GM23248 (cell line): Measurements from ENCODE around the gene SEC23IP. TPM values are rescaled to one million over a fixed set of nuclear protein-coding genes. Genes with fewer than 3 reads are reported as not detected.

Experiments used
- DNase-seq: peaks from one replicate; pipeline ENCODE4 v3.0.0-alpha.2; 2015
- H2AFZ ChIP-seq: fragments of 200-600 bp; sonication (generic); 2 replicates; pipeline ENCODE4 v1.6.1; 2016; ENCODE audit warnings: antibody characterized with exemption
- H3F3A ChIP-seq: fragments of 200-600 bp; sonication (generic); 2 replicates; pipeline ENCODE4 v1.6.1; 2016; ENCODE audit warnings: mild to moderate bottlenecking, antibody characterized with exemption, mixed run types; ENCODE audit not compliant: insufficient read depth
- H3K27ac ChIP-seq: fragments of 200-600 bp; sonication (generic); 2 replicates; pipeline ENCODE4 v1.5.1; 2016; ENCODE audit warnings: mild to moderate bottlenecking
- H3K27me3 ChIP-seq: fragments of 200-600 bp; sonication (generic); replicated peaks from 2 replicates; pipeline ENCODE4 v1.6.1; 2016; ENCODE audit warnings: mild to moderate bottlenecking; ENCODE audit not compliant: insufficient read depth
- H3K36me3 ChIP-seq: fragments of 200-600 bp; sonication (generic); 2 replicates; pipeline ENCODE4 v1.6.1; 2016; ENCODE audit warnings: low read depth, mild to moderate bottlenecking
- H3K4me1 ChIP-seq: fragments of 200-600 bp; sonication (generic); 2 replicates; pipeline ENCODE4 v1.6.1; 2016; ENCODE audit warnings: mild to moderate bottlenecking; ENCODE audit not compliant: insufficient read depth
- H3K4me2 ChIP-seq: fragments of 200-600 bp; sonication (generic); one replicate; pipeline ENCODE4 v1.6.1; 2016; ENCODE audit warnings: mild to moderate bottlenecking; ENCODE audit not compliant: unreplicated experiment
- H3K4me3 ChIP-seq: fragments of 200-600 bp; sonication (generic); 2 replicates; pipeline ENCODE4 v1.5.1; 2016; ENCODE audit warnings: mild to moderate bottlenecking
- H3K79me2 ChIP-seq: fragments of 200-600 bp; sonication (generic); 2 replicates; pipeline ENCODE4 v1.6.1; 2016; ENCODE audit warnings: mild to moderate bottlenecking; ENCODE audit not compliant: insufficient read depth
- H3K9ac ChIP-seq: fragments of 200-600 bp; sonication (generic); 2 replicates; pipeline ENCODE4 v1.6.1; 2016; ENCODE audit warnings: mild to moderate bottlenecking
- H3K9me2 ChIP-seq: fragments of 200-600 bp; sonication (generic); 2 replicates; pipeline ENCODE4 v1.6.1; 2016; ENCODE audit warnings: mixed run types, mild to moderate bottlenecking, moderate library complexity; ENCODE audit not compliant: insufficient read depth
- H3K9me3 ChIP-seq: fragments of 200-600 bp; sonication (generic); one replicate; pipeline ENCODE4 v1.6.1; 2017; ENCODE audit warnings: low read depth
- H4K20me1 ChIP-seq: fragments of 200-600 bp; sonication (generic); 2 replicates; pipeline ENCODE4 v1.6.0; 2016; ENCODE audit not compliant: insufficient read depth
- EZH2 ChIP-seq: fragments of 200-600 bp; sonication (generic); IDR thresholded peaks from 2 replicates; pipeline ENCODE4 v1.6.1; 2018; ENCODE audit warnings: antibody characterized with exemption, mild to moderate bottlenecking; ENCODE audit not compliant: insufficient read depth, poor library complexity, severe bottlenecking
- EZH2phosphoT487 ChIP-seq: fragments of 200-600 bp; sonication (generic); IDR thresholded peaks from 2 replicates; pipeline ENCODE4 v1.6.1; 2018; ENCODE audit warnings: antibody characterized with exemption, moderate library complexity, mild to moderate bottlenecking, low read depth; ENCODE audit not compliant: insufficient read depth
- WGBS, 2 experiments: methylation state at CpG; one replicate each; pipeline ENCODE4 v1.1.6; 2015 to 2017; ENCODE audit warnings: low lambda C conversion rate in 2 of 2, low coverage in 1 of 2; ENCODE audit errors: missing lambda C conversion rate in 2 of 2; 5-methylcytosine and 5-hydroxymethylcytosine counted together
- in situ Hi-C: fragments of 300-500 bp; cut with MboI; formaldehyde crosslinking; loops from 2 replicates; pipeline ENCODE4 v1.15.0; 2020
- polyA plus RNA-seq: library from polyadenylated mRNA; unstranded; fragments of >200 nt; fragmentation: Nextera tagmentation; extraction: Ambion mirVana; gene quantifications from 2 replicates; pipeline ENCODE4 v1.2.1, GENCODE V29; 2016
- total RNA-seq: library from RNA; depleted of rRNA; stranded (reverse); fragments of >200 nt; shearing (Covaris generic); gene quantifications from 2 replicates; pipeline ENCODE4 v1.2.3, GENCODE V29; 2014

SEC23IP gene
- total and polyA plus RNA-seq, 2 experiments from 2014 or later: 23.6 to 55.0 TPM

DNA sequence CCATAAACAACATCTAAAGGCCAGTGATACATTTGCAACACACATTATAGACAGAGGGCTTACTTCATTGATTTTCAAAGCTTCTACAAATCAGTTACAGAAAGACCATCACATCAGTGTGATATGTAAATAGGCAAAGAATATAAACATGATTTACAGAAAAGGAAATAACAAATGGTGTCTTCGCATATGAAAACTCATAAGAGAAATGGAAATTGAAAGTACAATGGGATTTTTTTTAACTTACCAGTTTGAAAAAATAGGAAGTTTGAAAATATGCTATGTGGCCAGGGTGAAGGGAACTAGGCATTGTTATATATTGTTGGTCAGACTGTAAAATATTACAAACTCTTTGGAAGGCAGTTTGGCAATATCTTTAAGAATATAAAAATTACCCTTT is 27.3 kb downstream of the SEC23IP start:
- 95 to 100% methylated on average over 1 of the region's 1 CpG for whole genome bisulfite sequencing, 2 experiments
- in situ Hi-C loops: no loop called here
- no peak overlapping the region for H3K27ac ChIP-seq

DNA sequence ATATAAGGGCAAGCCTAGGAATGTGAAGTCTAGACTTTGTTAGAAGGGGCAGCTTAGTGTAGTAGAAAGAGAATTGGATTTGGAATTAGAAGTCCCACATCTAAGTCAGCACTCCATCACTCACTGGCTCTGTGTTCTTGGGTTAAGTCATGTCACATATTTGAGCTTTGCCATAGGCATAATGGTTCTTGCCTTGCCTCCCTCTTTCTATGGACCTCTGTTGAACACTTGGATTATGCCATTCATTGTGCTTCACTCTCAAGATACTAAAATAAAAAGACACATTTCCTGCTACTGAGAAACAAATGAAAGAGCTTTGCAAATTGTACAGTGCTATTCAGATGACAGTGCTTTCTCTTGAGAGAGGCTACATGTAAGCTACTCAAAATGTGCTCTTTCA is 35.9 kb downstream of the SEC23IP start:
- Histone ChIP-seq H3K36me3 (peaks cover 60% of the 10 kb centered on the region), H2AFZ (no peak overlapping the region), H3K9ac (no peak overlapping the region), H3K9me3 (no peaks in the 10 kb centered on the region), H3F3A (peaks cover 10% of the 10 kb centered on the region; the same call in 1 of the 2 replicates), H3K79me2 (peaks cover 43% of the 10 kb centered on the region), H3K27ac (no peak overlapping the region), H3K4me3 (no peak overlapping the region), H4K20me1 (no peaks in the 10 kb centered on the region), H3K9me2 (no peaks in the 10 kb centered on the region), H3K4me2 (no peak overlapping the region), H3K27me3 (no peaks in the 10 kb centered on the region), H3K4me1 (no peaks in the 10 kb centered on the region)
- no peak for TF ChIP-seq EZH2
- no peak for DNase-seq
- in situ Hi-C loops: no loop called here

More for the DNA sequence above, 27.3 kb downstream of the SEC23IP start:
- 0 out of 2 replicates have a peak, but pooled peaks cover 5% of the 10 kb centered on the region for H4K20me1 ChIP-seq
- H3K4me3 ChIP-seq: no peak overlapping the region
- H3K36me3 ChIP-seq: peaks cover 64% of the 10 kb centered on the region
- H3K9me3 ChIP-seq: no peaks in the 10 kb centered on the region
- no peak overlapping the region for H3K4me2 ChIP-seq
- no peak overlapping the region for H2AFZ ChIP-seq
- H3K9ac ChIP-seq: no peak overlapping the region
- 0 out of 2 replicates have a peak, but pooled peaks cover 5% of the 10 kb centered on the region for H3F3A ChIP-seq
- H3K79me2 ChIP-seq: peaks cover 55% of the 10 kb centered on the region
- H3K9me2 ChIP-seq: no peaks in the 10 kb centered on the region
- DNase-seq: no peak
- TF ChIP-seq EZH2phosphoT487 (no peak), EZH2 (no peak)
- H3K4me1 ChIP-seq: no peaks in the 10 kb centered on the region
- H3K27me3 ChIP-seq: no peaks in the 10 kb centered on the region

DNA sequence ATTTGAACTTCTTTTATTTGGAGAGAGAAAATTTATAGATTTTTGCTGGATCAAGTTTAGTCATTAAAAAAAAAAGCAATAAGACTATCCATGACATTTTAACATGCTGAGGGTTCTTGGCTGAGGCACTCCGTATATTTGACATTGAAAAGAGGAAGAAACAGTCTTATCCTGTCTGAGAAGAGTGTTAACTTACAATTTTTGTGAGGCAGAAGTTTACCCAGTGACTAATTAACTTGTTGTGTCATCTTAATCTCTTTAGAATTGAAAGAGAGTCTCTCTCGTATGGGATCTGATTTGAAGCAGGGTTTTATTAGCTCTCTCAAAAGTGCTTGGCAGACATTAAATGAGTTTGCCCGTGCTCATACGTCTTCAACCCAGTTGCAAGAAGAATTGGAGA is 39.3 kb downstream of the SEC23IP start:
- Histone ChIP-seq H3K36me3 (peaks cover 63% of the 10 kb centered on the region), H3K4me2 (no peak overlapping the region), H3K27me3 (no peaks in the 10 kb centered on the region), H3K4me3 (no peak overlapping the region), H4K20me1 (no peaks in the 10 kb centered on the region), H3F3A (peaks cover 10% of the 10 kb centered on the region; the same call in 1 of the 2 replicates), H3K9ac (no peak overlapping the region), H3K4me1 (no peaks in the 10 kb centered on the region), H3K9me2 (no peaks in the 10 kb centered on the region), H3K27ac (no peak overlapping the region), H3K79me2 (peaks cover 21% of the 10 kb centered on the region; the same call in 1 of the 2 replicates), H3K9me3 (no peaks in the 10 kb centered on the region), H2AFZ (no peak overlapping the region)
- peak; percentile 1 for DNase-seq
- WGBS, 2 experiments: 61 to 69% methylated on average over 4 of the region's 4 CpGs
- in situ Hi-C loops: no loop called here
- TF ChIP-seq EZH2phosphoT487: no peak
- TF ChIP-seq EZH2: no peak

DNA sequence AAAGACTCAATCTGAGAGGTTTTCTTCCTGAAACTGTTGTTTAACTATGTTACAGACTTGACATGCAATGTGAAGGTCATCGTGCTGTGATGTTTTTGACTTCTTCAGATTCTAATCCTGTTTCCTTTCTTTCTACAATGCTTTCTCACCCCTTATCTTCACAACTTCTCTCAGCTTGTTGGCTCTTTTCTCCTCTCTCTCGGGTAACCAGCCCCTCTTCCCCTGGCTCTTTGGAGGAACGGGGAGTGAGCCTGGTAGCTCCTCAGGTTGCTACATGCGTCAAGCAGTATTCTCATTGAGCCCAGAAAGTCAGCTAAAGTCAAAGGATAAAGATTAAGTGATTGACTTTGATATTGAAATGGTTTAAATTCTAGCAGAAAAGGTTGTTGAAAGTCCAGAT is 40.1 kb downstream of the SEC23IP start:
- peaks cover 10% of the 10 kb centered on the region; the same call in 1 of the 2 replicates for H3F3A ChIP-seq
- no peak for TF ChIP-seq EZH2
- TF ChIP-seq EZH2phosphoT487: no peak
- no peaks in the 10 kb centered on the region for H4K20me1 ChIP-seq
- H3K9ac ChIP-seq: no peak overlapping the region
- no peak overlapping the region for H3K4me2 ChIP-seq
- peaks cover 14% of the 10 kb centered on the region for H3K79me2 ChIP-seq
- H3K4me3 ChIP-seq: no peak overlapping the region
- H3K36me3 ChIP-seq: peaks cover 60% of the 10 kb centered on the region
- no peak for DNase-seq
- in situ Hi-C loops: no loop called here
- H3K27ac ChIP-seq: no peak overlapping the region
- H3K9me2 ChIP-seq: no peaks in the 10 kb centered on the region
- H3K4me1 ChIP-seq: no peaks in the 10 kb centered on the region
- no peaks in the 10 kb centered on the region for H3K27me3 ChIP-seq
- no peak overlapping the region for H2AFZ ChIP-seq
- WGBS, 2 experiments: 96 to 100% methylated on average over 4 of the region's 4 CpGs
- H3K9me3 ChIP-seq: no peaks in the 10 kb centered on the region

DNA sequence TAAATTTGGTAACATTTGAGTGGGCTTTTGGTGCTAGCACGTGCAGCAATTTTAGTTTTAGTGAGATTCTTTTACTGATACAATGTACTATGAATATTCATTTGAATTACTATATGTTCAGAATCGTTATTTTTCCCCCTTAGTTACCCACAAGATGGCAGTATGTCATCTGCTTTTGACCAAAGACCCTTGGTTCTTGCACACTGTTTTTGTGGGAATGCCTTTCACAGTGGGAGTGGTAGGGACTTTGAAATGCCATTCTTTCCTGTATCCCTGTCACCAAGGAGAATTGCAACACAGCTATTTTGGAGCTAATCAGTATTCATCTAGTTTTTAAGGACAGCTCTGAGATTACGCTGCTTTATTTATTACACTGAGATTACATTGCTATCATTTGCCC is 40.6 kb downstream of the SEC23IP start:
- Histone ChIP-seq H3K4me3 (no peak overlapping the region), H3K9me2 (no peaks in the 10 kb centered on the region), H3K9ac (no peak overlapping the region), H3K4me1 (no peaks in the 10 kb centered on the region), H3K27ac (no peak overlapping the region), H4K20me1 (no peaks in the 10 kb centered on the region), H3K79me2 (peaks cover 13% of the 10 kb centered on the region), H3K9me3 (no peaks in the 10 kb centered on the region), H3K36me3 (peaks cover 59% of the 10 kb centered on the region), H3K4me2 (no peak overlapping the region), H2AFZ (no peak overlapping the region), H3K27me3 (no peaks in the 10 kb centered on the region), H3F3A (peaks cover 10% of the 10 kb centered on the region; the same call in 1 of the 2 replicates)
- TF ChIP-seq EZH2: no peak
- TF ChIP-seq EZH2phosphoT487: no peak
- WGBS, 2 experiments: 51 to 63% methylated on average over 3 of the region's 3 CpGs
- peak; percentile 7 for DNase-seq
- in situ Hi-C loops: no loop called here
